KG1 (cell line): Measurements from ENCODE around the gene OR4K15.
"Not testable (repeated sequence)": the region's sequence is repeated elsewhere in the genome, so short reads cannot be mapped to it uniquely, and the experiment has no call there.

Source experiments
- DNase-seq: peaks from one replicate; lab custom pipeline; 2025; lab: John Stamatoyannopoulos, UW

Gene OR4K15

GRCh38 chr14:19975291-19975690 is at the start of gene OR4K15:
Gene OR4K15, plus strand, starts transcription at chr14:19975591. Its CDS starts 0 bp downstream, at chr14:19975591.
- DNase-seq = no peak

- no peak for DNase-seq
Measured at GRCh38 chr14:19930617-19931016, 44.8 kb upstream of the OR4K15 start, which contains the start of gene OR4K1. Gene OR4K1, plus strand, starts transcription at chr14:19930917. Its CDS starts 4,750 bp downstream, at chr14:19935667.

- no peak for DNase-seq
Measured at GRCh38 chr14:19941668-19942067, 33.7 kb upstream of the OR4K15 start.

- DNase-seq = no peak
Measured at GRCh38 chr14:19947413-19948090, 27.8 kb upstream of the OR4K15 start.

- DNase-seq = no peak
Measured at GRCh38 chr14:19949218-19949617, 26.2 kb upstream of the OR4K15 start.

GRCh38 chr14:19969735-19970134 is 5.7 kb upstream of the OR4K15 start:
- DNase-seq = not testable (repeated sequence)

- no peak for DNase-seq
Measured at GRCh38 chr14:19974844-19975243, 547 bp upstream of the OR4K15 start.

GRCh38 chr14:19993438-19993837 is 18.0 kb downstream of the OR4K15 start:
- DNase-seq = no peak

- no peak for DNase-seq
Measured at GRCh38 chr14:20001863-20002262, 26.5 kb downstream of the OR4K15 start, which contains the start of gene OR4Q2. Gene OR4Q2, plus strand, starts transcription at chr14:20002163.

- no peak for DNase-seq
Measured at GRCh38 chr14:20002319-20002718, 26.9 kb downstream of the OR4K15 start.

GRCh38 chr14:20008156-20008555 is 32.8 kb downstream of the OR4K15 start:
- no peak for DNase-seq

- no peak for DNase-seq
Measured at GRCh38 chr14:20019257-20019865, 44.0 kb downstream of the OR4K15 start, which contains the start of gene OR4K14. Gene OR4K14, minus strand, starts transcription at chr14:20019307. Its CDS starts 4,114 bp downstream, at chr14:20015193.
